GM19397 (cell line): ENCODE results near the gene TSHR.

Source experiments
- ATAC-seq: cut with Tn5 transposase; IDR thresholded peaks from one replicate; pipeline ENCODE4 v1.9.1; 2021; ENCODE audit warnings: mild to moderate bottlenecking, moderate library complexity; ENCODE audit not compliant: unreplicated experiment

The TSHR gene

GRCh38 chr14:81170829-81171195, 215.4 kb downstream of the TSHR start:
- ATAC-seq, result no peak

- no peak for ATAC-seq
Measured at GRCh38 chr14:81172353-81172752, 216.9 kb downstream of the TSHR start.

GRCh38 chr14:81172881-81173280, 217.5 kb downstream of the TSHR start:
- ATAC-seq, result no peak

- no peak for ATAC-seq
Measured at GRCh38 chr14:81176241-81176640, 220.8 kb downstream of the TSHR start.

- no peak for ATAC-seq
Measured at GRCh38 chr14:81177225-81177624, 221.8 kb downstream of the TSHR start.

- ATAC-seq, result no peak
Measured at GRCh38 chr14:81178063-81178462, 222.6 kb downstream of the TSHR start.

GRCh38 chr14:81179631-81180030, 224.2 kb downstream of the TSHR start:
- no peak for ATAC-seq

GRCh38 chr14:81187832-81188522, 232.6 kb downstream of the TSHR start:
- peak; percentile 79 for ATAC-seq

GRCh38 chr14:81192594-81192993, 237.2 kb downstream of the TSHR start:
- ATAC-seq, result no peak

- ATAC-seq, result no peak
Measured at GRCh38 chr14:81193924-81194633, 238.7 kb downstream of the TSHR start.
